Natural killer cell (primary cell): Measurements from ENCODE around the gene GULP1. TPM values are rescaled to one million over a fixed set of nuclear protein-coding genes. Genes with fewer than 3 reads are reported as not detected.

Source experiments
- ATAC-seq, 3 donors: fragments of 150-1000 bp in 2 of 3; fragments of 200-7000 bp in 1 of 3; cut with Tn5 transposase; 1 replicate in 1 of 3; 2 replicates in 2 of 3; pipeline ENCODE4 v1.10.0; 2021; ENCODE audit warnings: mild to moderate bottlenecking in 2 of 3, moderate library complexity in 2 of 3
- DNase-seq, 2 donors: peaks; one replicate each; pipeline versions ENCODE4 v3.0.0 to v3.0.0-alpha.2; 2013 to 2021; ENCODE audit warnings: mixed read lengths in 1 of 2
- H3K27ac ChIP-seq: one replicate; pipeline ENCODE4 v1.5.1; 2013; ENCODE audit warnings: mild to moderate bottlenecking, low read length
- H3K27me3 ChIP-seq: one replicate; pipeline ENCODE4 v1.6.1; 2013; ENCODE audit warnings: low read length; ENCODE audit not compliant: control insufficient read depth, insufficient read depth
- H3K36me3 ChIP-seq: one replicate; pipeline ENCODE4 v1.6.1; 2013; ENCODE audit warnings: low read length; ENCODE audit not compliant: control insufficient read depth, insufficient read depth
- H3K4me1 ChIP-seq: one replicate; pipeline ENCODE4 v1.6.1; 2013; ENCODE audit warnings: low read length; ENCODE audit not compliant: control insufficient read depth, insufficient read depth
- H3K4me3 ChIP-seq: one replicate; pipeline ENCODE4 v1.5.1; 2013; ENCODE audit warnings: low read length
- H3K9me3 ChIP-seq: one replicate; pipeline ENCODE4 v1.6.1; 2013; ENCODE audit warnings: low read length; ENCODE audit not compliant: control insufficient read depth, insufficient read depth
- H3K27ac Mint-ChIP-seq, 2 donors: one replicate each; pipeline ENCODE4 v1.8.0; 2022; ENCODE audit warnings: mild to moderate bottlenecking in 2 of 2, mixed read lengths in 2 of 2, moderate library complexity in 1 of 2
- H3K27me3 Mint-ChIP-seq, 2 donors: one replicate each; pipeline ENCODE4 v1.8.0; 2022; ENCODE audit warnings: low read depth in 2 of 2, mixed read lengths in 2 of 2
- H3K36me3 Mint-ChIP-seq: one replicate; pipeline ENCODE4 v1.8.0; 2022; ENCODE audit warnings: mixed read lengths
- H3K4me1 Mint-ChIP-seq, 2 donors: one replicate each; pipeline ENCODE4 v1.8.0; 2022; ENCODE audit warnings: mixed read lengths in 2 of 2
- H3K4me3 Mint-ChIP-seq: one replicate; pipeline ENCODE4 v1.8.0; 2022; ENCODE audit warnings: mild to moderate bottlenecking, moderate library complexity, mixed read lengths
- H3K9me3 Mint-ChIP-seq, 2 donors: one replicate each; pipeline ENCODE4 v1.8.0; 2022; ENCODE audit warnings: mixed read lengths in 2 of 2
- CTCF ChIP-seq: fragments of 200-600 bp; IDR thresholded peaks from one replicate; pipeline ENCODE4 v1.8.0; 2022; ENCODE audit warnings: antibody characterized with exemption
- WGBS: methylation state at CpG from one replicate; pipeline ENCODE4 v1.1.7; 2013; ENCODE audit warnings: missing lambda C conversion rate; ENCODE audit not compliant: insufficient coverage; 5-methylcytosine and 5-hydroxymethylcytosine counted together
- intact Hi-C: fragments of 100-400 bp; cut with micrococcal nuclease; formaldehyde crosslinking; loops from one replicate; pipeline ENCODE4 v1.14.2; 2022
- total RNA-seq, 4 donors: library from RNA; stranded (reverse); fragments of 120-200 nt in 1 of 4; gene quantifications; one replicate each; pipeline versions ENCODE4 v1.2.3 to v1.2.4, GENCODE V29; 2013 to 2022

The GULP1 gene
- total RNA-seq, 3 donors from 2014 or later (not counting 1 experiment from before 2014, with no cell fraction given), result not detected

DNA sequence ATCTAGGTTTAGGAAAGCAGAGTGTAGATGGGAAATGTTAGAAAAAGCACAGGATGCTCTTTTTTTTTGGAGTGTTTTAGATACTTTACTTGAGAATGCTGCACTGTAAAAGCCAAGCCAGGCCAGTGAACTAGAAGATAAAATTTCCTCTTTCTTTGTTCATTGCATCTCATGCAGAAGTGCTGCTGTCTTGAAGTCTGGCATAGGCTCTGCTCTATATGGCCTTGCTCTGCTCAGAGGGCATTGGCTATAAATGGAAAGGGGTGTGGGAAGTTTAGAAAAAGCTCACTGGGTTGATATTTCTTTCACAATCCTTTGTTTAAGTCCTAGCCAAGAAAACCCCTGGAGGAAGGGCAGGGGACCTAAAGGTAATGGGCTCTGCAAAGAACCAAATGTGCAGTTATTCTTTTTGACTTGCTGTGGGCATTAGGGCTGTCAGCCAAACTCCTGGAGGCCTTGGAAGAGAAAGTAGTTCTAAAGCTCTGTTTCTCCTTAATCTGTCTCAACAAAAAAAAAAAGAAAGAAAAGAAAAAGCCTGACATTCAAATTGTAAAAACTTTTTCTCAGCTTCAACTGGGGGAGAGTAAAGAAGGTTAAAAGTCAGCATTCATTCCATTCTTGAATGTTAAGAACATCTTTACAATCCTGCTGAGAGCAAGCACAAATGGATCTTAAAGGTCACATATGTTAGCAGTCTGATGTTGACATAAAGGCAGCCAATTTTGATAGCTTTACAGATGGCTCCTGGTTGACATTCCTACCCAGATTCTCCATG is 338.3 kb downstream of the GULP1 start:
- no peak overlapping the region for H3K4me3 ChIP-seq
- H3K27me3 Mint-ChIP-seq, result no peaks in the 10 kb centered on the region
- intact Hi-C loops, result no loop called here
- H3K27ac ChIP-seq, result no peak overlapping the region
- no peak for TF ChIP-seq CTCF
- no peak overlapping the region for H3K27ac Mint-ChIP-seq
- peaks cover 8% of the 10 kb centered on the region for H3K36me3 Mint-ChIP-seq
- no peak overlapping the region for H3K4me3 Mint-ChIP-seq
- no peaks in the 10 kb centered on the region for H3K4me1 ChIP-seq
- DNase-seq, result no peak
- no peak for ATAC-seq
- H3K4me1 Mint-ChIP-seq, result no peaks in the 10 kb centered on the region
- no peaks in the 10 kb centered on the region for H3K27me3 ChIP-seq
- no peaks in the 10 kb centered on the region for H3K36me3 ChIP-seq
- H3K9me3 ChIP-seq, result no peaks in the 10 kb centered on the region
- H3K9me3 Mint-ChIP-seq, result peaks cover 2% of the 10 kb centered on the region in 2 donors

- no peaks in the 10 kb centered on the region for H3K36me3 Mint-ChIP-seq
- H3K27ac Mint-ChIP-seq, result no peak overlapping the region
- Histone ChIP-seq H3K9me3 (no peaks in the 10 kb centered on the region), H3K4me3 (no peak overlapping the region), H3K27me3 (no peaks in the 10 kb centered on the region), H3K27ac (no peak overlapping the region), H3K36me3 (no peaks in the 10 kb centered on the region), H3K4me1 (no peaks in the 10 kb centered on the region)
- ATAC-seq, result no peak
- no peaks in the 10 kb centered on the region for H3K27me3 Mint-ChIP-seq
- no peaks in the 10 kb centered on the region for H3K4me1 Mint-ChIP-seq
- DNase-seq, result no peak
- WGBS, result 90% methylated on average over 8 of the region's 9 CpGs
- H3K4me3 Mint-ChIP-seq, result no peak overlapping the region
- no peak for TF ChIP-seq CTCF
- peaks cover 0 to 2% of the 10 kb centered on the region in 2 donors for H3K9me3 Mint-ChIP-seq
- intact Hi-C loops, result no loop called here
These were observed 339.5 kb downstream of the GULP1 start for GRCh38 chr2:188631037-188631809.

GRCh38 chr2:188634656-188635055 is 343.0 kb downstream of the GULP1 start:
- Mint-ChIP-seq H3K4me1 (no peaks in the 10 kb centered on the region), H3K36me3 (no peaks in the 10 kb centered on the region), H3K27me3 (no peaks in the 10 kb centered on the region), H3K27ac (no peak overlapping the region), H3K9me3 (peaks cover 7 to 8% of the 10 kb centered on the region in 2 donors), H3K4me3 (no peak overlapping the region)
- no peaks in the 10 kb centered on the region for H3K27me3 ChIP-seq
- H3K4me3 ChIP-seq, result no peak overlapping the region
- no peak for TF ChIP-seq CTCF
- H3K9me3 ChIP-seq, result no peaks in the 10 kb centered on the region
- no peak overlapping the region for H3K27ac ChIP-seq
- H3K36me3 ChIP-seq, result no peaks in the 10 kb centered on the region
- WGBS, result 86% methylated on average over 1 of the region's 1 CpG
- DNase-seq, result no peak
- no peaks in the 10 kb centered on the region for H3K4me1 ChIP-seq
- no peak for ATAC-seq
- intact Hi-C loops, result no loop called here
